ENCODE results near the gene MAGEF1. TPM values are rescaled to one million over a fixed set of nuclear protein-coding genes. Genes with fewer than 3 reads are reported as not detected.

MAGEF1 gene
- total and polyA plus RNA-seq, 9 of the 15 experiments (the other 6 are each of a cell fraction or from before 2014, with no cell fraction given), result 1.5 to 39.1 (median 19.8) TPM

DNA sequence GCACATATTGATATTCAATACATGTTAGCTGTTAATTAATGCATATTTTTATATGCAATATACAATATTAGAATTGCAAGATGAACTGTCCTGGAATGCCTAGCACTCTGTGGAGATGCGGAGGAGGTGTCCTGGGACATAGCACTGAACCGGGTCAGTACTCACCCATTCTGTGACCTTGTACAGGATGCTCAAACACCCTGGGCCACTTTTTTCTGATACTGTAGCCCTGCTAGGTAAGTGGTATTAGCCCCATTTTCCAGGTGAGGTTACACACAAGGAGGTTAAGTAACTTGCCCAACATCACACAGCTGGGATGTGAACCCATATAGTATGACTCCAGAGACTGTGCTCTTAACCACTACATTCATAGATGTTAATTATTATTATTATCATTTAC is 1.7 kb upstream of the MAGEF1 start:
- 38% methylated on average over 2 of the region's 2 CpGs for WGBS (ENCODE audit: insufficient coverage, low coverage, missing lambda C conversion rate)
- Histone ChIP-seq H3K36me3 (ENCODE audit: control insufficient read depth, insufficient read depth, low read length) (peaks cover 9% of the 10 kb centered on the region; the same call in 2 of the 3 replicates), H3K4me1 (replicated peaks in 1 of 2; ENCODE audit: control insufficient read depth in 2 of 2, insufficient read depth in 2 of 2, low read length in 2 of 2) (peaks cover 9 to 22% of the 10 kb centered on the region in 2 experiments), H3K9ac (ENCODE audit: insufficient read depth in 1 of 2, low read depth in 2 of 2, low read length in 2 of 2) (no peak overlapping the region), H3K4me3 (no peak overlapping the region), H3K4me2 (ENCODE audit: insufficient read depth, low read length) (no peak overlapping the region), H2AFZ (ENCODE audit: low read depth, low read length) (no peak overlapping the region), H3K9me1 (ENCODE audit: control insufficient read depth, insufficient read depth, low read length) (no peaks in the 10 kb centered on the region), H3K27ac (ENCODE audit: extremely low read depth, low read depth, low read length) (no peak overlapping the region), H3K9me3 (replicated peaks; ENCODE audit: control insufficient read depth, insufficient read depth, low read depth, low read length) (no peaks in the 10 kb centered on the region), H3K27me3 (ENCODE audit: control insufficient read depth in 2 of 2, insufficient read depth in 2 of 2, low read length in 2 of 2) (no peaks in the 10 kb centered on the region), H4K20me1 (replicated peaks; ENCODE audit: control insufficient read depth, insufficient read depth, low read length) (no peaks in the 10 kb centered on the region), H3K79me2 (ENCODE audit: control insufficient read depth, insufficient read depth, low read length) (peaks cover 16% of the 10 kb centered on the region)
- intact Hi-C loops (cut with micrococcal nuclease), result loop anchor here (10.0 kb wide), 1 partner anchor 329 kb away; the partner anchor contains the start of gene CHRD
- BruUV-seq (replicated peaks), result no TSS peak
- ATAC-seq (no peak), DNase-seq (ENCODE audit: extremely low read depth in 1 of 4, low spot score in 3 of 4) (no peak), FAIRE-seq (no peak)
- ChIA-PET CTCF (ENCODE audit: low intra/inter-chr PET ratio) (no interaction called here), POLR2A (interaction anchor here (1.4 kb wide), 1 partner anchor 21 kb away, joined by 4 read pairs; no protein-coding TSS in a partner anchor)
- in situ Hi-C loops (cut with MboI), result no loop called here
- TF ChIP-seq, protein P1, sequence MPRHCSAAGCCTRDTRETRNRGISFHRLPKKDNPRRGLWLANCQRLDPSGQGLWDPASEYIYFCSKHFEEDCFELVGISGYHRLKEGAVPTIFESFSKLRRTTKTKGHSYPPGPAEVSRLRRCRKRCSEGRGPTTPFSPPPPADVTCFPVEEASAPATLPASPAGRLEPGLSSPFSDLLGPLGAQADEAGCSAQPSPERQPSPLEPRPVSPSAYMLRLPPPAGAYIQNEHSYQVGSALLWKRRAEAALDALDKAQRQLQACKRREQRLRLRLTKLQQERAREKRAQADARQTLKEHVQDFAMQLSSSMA (CRISPR knock-in tag; IDR thresholded peaks at IDR 0.05), result no peak
- TF ChIP-seq MCM5 (IDR thresholded peaks at IDR 0.05; ENCODE audit: low read depth), result no peak
- TF ChIP-seq, protein P2, sequence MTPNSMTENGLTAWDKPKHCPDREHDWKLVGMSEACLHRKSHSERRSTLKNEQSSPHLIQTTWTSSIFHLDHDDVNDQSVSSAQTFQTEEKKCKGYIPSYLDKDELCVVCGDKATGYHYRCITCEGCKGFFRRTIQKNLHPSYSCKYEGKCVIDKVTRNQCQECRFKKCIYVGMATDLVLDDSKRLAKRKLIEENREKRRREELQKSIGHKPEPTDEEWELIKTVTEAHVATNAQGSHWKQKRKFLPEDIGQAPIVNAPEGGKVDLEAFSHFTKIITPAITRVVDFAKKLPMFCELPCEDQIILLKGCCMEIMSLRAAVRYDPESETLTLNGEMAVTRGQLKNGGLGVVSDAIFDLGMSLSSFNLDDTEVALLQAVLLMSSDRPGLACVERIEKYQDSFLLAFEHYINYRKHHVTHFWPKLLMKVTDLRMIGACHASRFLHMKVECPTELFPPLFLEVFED (CRISPR knock-in tag; conservative IDR thresholded peaks at IDR 0.05), result no peak
- no peak for TF ChIP-seq NFATC3 (IDR thresholded peaks at IDR 0.05)
- TF ChIP-seq PCBP1 (IDR thresholded peaks at IDR 0.05; ENCODE audit: low read depth, low read length, poor library complexity, severe bottlenecking), result no peak
- TF ChIP-seq NCOA4 (IDR thresholded peaks at IDR 0.05; ENCODE audit: partially characterized antibody), result no peak
- no peak for TF ChIP-seq RBM22 (IDR thresholded peaks at IDR 0.05; ENCODE audit: low read depth, low read length, poor library complexity, severe bottlenecking)
- TF ChIP-seq EP300 (IDR thresholded peaks at IDR 0.05; ENCODE audit: low read length), result no peak
- TF ChIP-seq, protein P3, sequence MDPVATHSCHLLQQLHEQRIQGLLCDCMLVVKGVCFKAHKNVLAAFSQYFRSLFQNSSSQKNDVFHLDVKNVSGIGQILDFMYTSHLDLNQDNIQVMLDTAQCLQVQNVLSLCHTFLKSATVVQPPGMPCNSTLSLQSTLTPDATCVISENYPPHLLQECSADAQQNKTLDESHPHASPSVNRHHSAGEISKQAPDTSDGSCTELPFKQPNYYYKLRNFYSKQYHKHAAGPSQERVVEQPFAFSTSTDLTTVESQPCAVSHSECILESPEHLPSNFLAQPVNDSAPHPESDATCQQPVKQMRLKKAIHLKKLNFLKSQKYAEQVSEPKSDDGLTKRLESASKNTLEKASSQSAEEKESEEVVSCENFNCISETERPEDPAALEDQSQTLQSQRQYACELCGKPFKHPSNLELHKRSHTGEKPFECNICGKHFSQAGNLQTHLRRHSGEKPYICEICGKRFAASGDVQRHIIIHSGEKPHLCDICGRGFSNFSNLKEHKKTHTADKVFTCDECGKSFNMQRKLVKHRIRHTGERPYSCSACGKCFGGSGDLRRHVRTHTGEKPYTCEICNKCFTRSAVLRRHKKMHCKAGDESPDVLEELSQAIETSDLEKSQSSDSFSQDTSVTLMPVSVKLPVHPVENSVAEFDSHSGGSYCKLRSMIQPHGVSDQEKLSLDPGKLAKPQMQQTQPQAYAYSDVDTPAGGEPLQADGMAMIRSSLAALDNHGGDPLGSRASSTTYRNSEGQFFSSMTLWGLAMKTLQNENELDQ (CRISPR knock-in tag; IDR thresholded peaks at IDR 0.05; ENCODE audit: borderline replicate concordance), result no peak
- TF ChIP-seq SIN3A (IDR thresholded peaks at IDR 0.05; ENCODE audit: borderline replicate concordance in 2 of 2, control insufficient read depth in 1 of 2, low read depth in 2 of 2, low read length in 2 of 2), result no peak
- no peak for TF ChIP-seq ZNF184 (CRISPR knock-in tag; IDR thresholded peaks at IDR 0.05)
